Tracheal epithelial cell (primary cell): ENCODE measurements around the gene HTR1B. TPM values are rescaled to one million over a fixed set of nuclear protein-coding genes. Genes with fewer than 3 reads are reported as not detected.

Source experiments
- total RNA-seq: library from RNA; depleted of rRNA; stranded (reverse); fragments of >200 nt; gene quantifications from 2 replicates; pipeline ENCODE4 v1.2.1, GENCODE V29; 2014

HTR1B gene, protein sequence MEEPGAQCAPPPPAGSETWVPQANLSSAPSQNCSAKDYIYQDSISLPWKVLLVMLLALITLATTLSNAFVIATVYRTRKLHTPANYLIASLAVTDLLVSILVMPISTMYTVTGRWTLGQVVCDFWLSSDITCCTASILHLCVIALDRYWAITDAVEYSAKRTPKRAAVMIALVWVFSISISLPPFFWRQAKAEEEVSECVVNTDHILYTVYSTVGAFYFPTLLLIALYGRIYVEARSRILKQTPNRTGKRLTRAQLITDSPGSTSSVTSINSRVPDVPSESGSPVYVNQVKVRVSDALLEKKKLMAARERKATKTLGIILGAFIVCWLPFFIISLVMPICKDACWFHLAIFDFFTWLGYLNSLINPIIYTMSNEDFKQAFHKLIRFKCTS
- total RNA-seq, result 0.24 TPM in 1 of 2 replicates, not detected in the other

GRCh38 chr6:77463308-77463860 is at the start of gene HTR1B:
Gene HTR1B, minus strand, starts transcription at chr6:77463491. Its CDS starts 88 bp downstream, at chr6:77463403.

Other genes starting within 250 kb of the HTR1B start
- 0.24 TPM in 1 of 2 replicates, not detected in the other for gene MEI4, start 189.5 kb upstream of the HTR1B start, total RNA-seq